Measurements from ENCODE around the gene CYBA. TPM values are rescaled to one million over a fixed set of nuclear protein-coding genes. Genes with fewer than 3 reads are reported as not detected.
A peak's percentile ranks its signal among the peaks of the same experiment; 100 is the strongest.

Gene CYBA
- total and polyA plus RNA-seq, 10 of the 15 experiments (the other 5 are each of a cell fraction or from before 2014, with no cell fraction given) = 0.55 to 598 (median 258) TPM

- TF ChIP-seq NKRF (conservative IDR thresholded peaks at IDR 0.05) = no peak; the same call in 1 of the 2 replicates
- TF ChIP-seq ZNF274 (IDR thresholded peaks at IDR 0.05; ENCODE audit: insufficient read depth, insufficient read length) = no peak
- no peak for TF ChIP-seq BMI1 (IDR thresholded peaks at IDR 0.05; ENCODE audit: borderline replicate concordance)
- peak in 1 of 2 experiments; percentile 49; a peak in 2 of 4 replicates for TF ChIP-seq IKZF2 (IDR thresholded peaks at IDR 0.05)
- no peak for TF ChIP-seq CEBPB (IDR thresholded peaks at IDR 0.05; ENCODE audit: borderline replicate concordance in 1 of 2, low read depth in 2 of 2, low read length in 2 of 2)
- no peak for TF ChIP-seq PAX8 (IDR thresholded peaks at IDR 0.05)
- no peak for TF ChIP-seq HDAC2 (IDR thresholded peaks at IDR 0.05)
- peak; percentile 78 for TF ChIP-seq SMARCA5 (IDR thresholded peaks at IDR 0.05)
- no peak for TF ChIP-seq JUND (IDR thresholded peaks at IDR 0.05; ENCODE audit: low read depth, low read length)
- peak; percentile 55; the same call in 1 of the 2 replicates for TF ChIP-seq NR2F1 (conservative IDR thresholded peaks at IDR 0.05)
- TF ChIP-seq BCL11A (IDR thresholded peaks at IDR 0.05; ENCODE audit: low read depth, low read length) = no peak
- peak; percentile 55; the same call in 1 of the 2 replicates for TF ChIP-seq NBN (IDR thresholded peaks at IDR 0.05)
- no peak for TF ChIP-seq NFIC (IDR thresholded peaks at IDR 0.05; ENCODE audit: low read depth, low read length)
- no peak for TF ChIP-seq SMC3 (IDR thresholded peaks at IDR 0.05; ENCODE audit: borderline replicate concordance, low read length)
- no peak for TF ChIP-seq SUPT20H (IDR thresholded peaks at IDR 0.05; ENCODE audit: borderline replicate concordance, control insufficient read depth, low read depth, low read length)
- TF ChIP-seq PBX3 (IDR thresholded peaks at IDR 0.05; ENCODE audit: insufficient replicate concordance, low read depth, low read length) = no peak
- no peak for TF ChIP-seq FOXM1 (IDR thresholded peaks at IDR 0.05; ENCODE audit: low read depth, low read length)
- no peak for TF ChIP-seq E4F1 (IDR thresholded peaks at IDR 0.05; ENCODE audit: borderline replicate concordance, partially characterized antibody)
- no peak for TF ChIP-seq IRF3 (IDR thresholded peaks at IDR 0.05)
- no peak for TF ChIP-seq RELB (IDR thresholded peaks at IDR 0.05; ENCODE audit: low read depth)
Measured at GRCh38 chr16:88634141-88634993, 16.5 kb downstream of the CYBA start (continued).

Data from GM12878 (cell line).